ENCODE results near the gene CNPY4.

Gene CNPY4

GRCh38 chr7:100166970-100167911 is 47.8 kb downstream of the CNPY4 start:
- no peaks in the 10 kb centered on the region for H3K27me3 ChIP-seq (ENCODE audit: insufficient read depth, poor library complexity, severe bottlenecking)
- DNase-seq (ENCODE audit: low spot score) (no peak), ATAC-seq (ENCODE audit: low read depth) (no peak)
- TF ChIP-seq CTCF (IDR thresholded peaks at IDR 0.05; ENCODE audit: poor library complexity, severe bottlenecking) = no peak
- H3K9me3 ChIP-seq (ENCODE audit: severe bottlenecking) = no peaks in the 10 kb centered on the region
- H3K4me1 ChIP-seq (ENCODE audit: insufficient read depth, poor library complexity, severe bottlenecking) = peaks cover 10% of the 10 kb centered on the region
- H3K36me3 ChIP-seq (ENCODE audit: low read depth) = no peaks in the 10 kb centered on the region
- no peak overlapping the region for H3K4me3 ChIP-seq (ENCODE audit: severe bottlenecking)
- no peak overlapping the region for H3K27ac ChIP-seq (ENCODE audit: poor library complexity, severe bottlenecking)

- ATAC-seq (ENCODE audit: low read depth) = 0 out of 3 replicates have a peak, but pooled peaks have one; percentile 4
- TF ChIP-seq CTCF (IDR thresholded peaks at IDR 0.05; ENCODE audit: poor library complexity, severe bottlenecking) = no peak
- Histone ChIP-seq H3K4me1 (ENCODE audit: insufficient read depth, poor library complexity, severe bottlenecking) (peaks cover 7% of the 10 kb centered on the region), H3K27ac (ENCODE audit: poor library complexity, severe bottlenecking) (no peak overlapping the region), H3K27me3 (ENCODE audit: insufficient read depth, poor library complexity, severe bottlenecking) (no peaks in the 10 kb centered on the region), H3K4me3 (ENCODE audit: severe bottlenecking) (peak overlapping the region; percentile 13), H3K36me3 (ENCODE audit: low read depth) (no peaks in the 10 kb centered on the region), H3K9me3 (ENCODE audit: severe bottlenecking) (no peaks in the 10 kb centered on the region)
- DNase-seq (ENCODE audit: low spot score) = no peak
Measured at GRCh38 chr7:100167912-100168323, 48.5 kb downstream of the CNPY4 start.

GRCh38 chr7:100169147-100169850 is 49.9 kb downstream of the CNPY4 start:
- no peak for DNase-seq (ENCODE audit: low spot score)
- TF ChIP-seq CTCF (IDR thresholded peaks at IDR 0.05; ENCODE audit: poor library complexity, severe bottlenecking) = no peak
- Histone ChIP-seq H3K4me3 (ENCODE audit: severe bottlenecking) (no peak overlapping the region), H3K27ac (ENCODE audit: poor library complexity, severe bottlenecking) (no peak overlapping the region), H3K27me3 (ENCODE audit: insufficient read depth, poor library complexity, severe bottlenecking) (no peaks in the 10 kb centered on the region), H3K4me1 (ENCODE audit: insufficient read depth, poor library complexity, severe bottlenecking) (peaks cover 6% of the 10 kb centered on the region), H3K9me3 (ENCODE audit: severe bottlenecking) (no peaks in the 10 kb centered on the region), H3K36me3 (ENCODE audit: low read depth) (no peaks in the 10 kb centered on the region)
- ATAC-seq (ENCODE audit: low read depth) = no peak

- ATAC-seq (ENCODE audit: low read depth) (no peak), DNase-seq (ENCODE audit: low spot score) (no peak)
- Histone ChIP-seq H3K27ac (ENCODE audit: poor library complexity, severe bottlenecking) (no peak overlapping the region), H3K27me3 (ENCODE audit: insufficient read depth, poor library complexity, severe bottlenecking) (no peaks in the 10 kb centered on the region), H3K4me3 (ENCODE audit: severe bottlenecking) (no peak overlapping the region), H3K36me3 (ENCODE audit: low read depth) (no peaks in the 10 kb centered on the region), H3K9me3 (ENCODE audit: severe bottlenecking) (no peaks in the 10 kb centered on the region), H3K4me1 (ENCODE audit: insufficient read depth, poor library complexity, severe bottlenecking) (peaks cover 6% of the 10 kb centered on the region)
- TF ChIP-seq CTCF (IDR thresholded peaks at IDR 0.05; ENCODE audit: poor library complexity, severe bottlenecking) = no peak
Measured at GRCh38 chr7:100170101-100170897, 50.9 kb downstream of the CNPY4 start.

Measured in RWPE2 (cell line).